GM10248 (cell line): ENCODE data around the gene TWF2.

ENCODE experiments used
- CTCF ChIA-PET: fragments of 300-600 bp; sonication (Branson Sonifier 250); formaldehyde crosslinking; extraction: SDS; loops from one replicate; lab custom pipeline; 2021; ENCODE audit warnings: antibody characterized with exemption; lab: Yijun Ruan, JAX
- POLR2A ChIA-PET: fragments of 350-650 bp; sonication (Branson Sonifier 250); formaldehyde crosslinking; extraction: SDS; loops from one replicate; lab custom pipeline; 2020; ENCODE audit warnings: antibody characterized with exemption; lab: Yijun Ruan, JAX
- DNase-seq: peaks from one replicate; pipeline ENCODE4 v3.0.0; 2012; ENCODE audit errors: extremely low spot score
- CTCF ChIP-seq: IDR thresholded peaks from 2 replicates; pipeline ENCODE4 v1.5.1; 2012; ENCODE audit warnings: mild to moderate bottlenecking, low read depth; ENCODE audit errors: extremely low read depth, missing control alignments, control extremely low read depth

Gene TWF2

GRCh38 chr3:52237006-52237656 lies 1.8 kb downstream of the TWF2 start:
- ChIA-PET CTCF (interaction anchor here (1.0 to 5.9 kb wide), 15 partner anchors 11 to 263 kb away, joined by 3 to 50 read pairs (median 4); partner anchors contain the start of genes ABHD14B, TLR9 and WDR82), POLR2A (interaction anchor here (0.7 to 1.2 kb wide), 2 partner anchors 41 to 42 kb away, joined by 4 to 5 read pairs; partner anchors contain the start of gene WDR82)
- no peak for DNase-seq
- no peak for TF ChIP-seq CTCF

- DNase-seq: no peak
- no peak for TF ChIP-seq CTCF
- POLR2A ChIA-PET: interaction anchor here (0.6 to 0.7 kb wide), 2 partner anchors 11 to 42 kb away, joined by 3 to 5 read pairs; partner anchors contain the start of gene WDR82
- CTCF ChIA-PET: interaction anchor here (1.1 to 5.9 kb wide), 11 partner anchors 11 to 211 kb away, joined by 3 to 50 read pairs (median 8); partner anchors contain the start of gene TLR9
Measured at GRCh38 chr3:52236424-52236886, 2.5 kb downstream of the TWF2 start.

DNA sequence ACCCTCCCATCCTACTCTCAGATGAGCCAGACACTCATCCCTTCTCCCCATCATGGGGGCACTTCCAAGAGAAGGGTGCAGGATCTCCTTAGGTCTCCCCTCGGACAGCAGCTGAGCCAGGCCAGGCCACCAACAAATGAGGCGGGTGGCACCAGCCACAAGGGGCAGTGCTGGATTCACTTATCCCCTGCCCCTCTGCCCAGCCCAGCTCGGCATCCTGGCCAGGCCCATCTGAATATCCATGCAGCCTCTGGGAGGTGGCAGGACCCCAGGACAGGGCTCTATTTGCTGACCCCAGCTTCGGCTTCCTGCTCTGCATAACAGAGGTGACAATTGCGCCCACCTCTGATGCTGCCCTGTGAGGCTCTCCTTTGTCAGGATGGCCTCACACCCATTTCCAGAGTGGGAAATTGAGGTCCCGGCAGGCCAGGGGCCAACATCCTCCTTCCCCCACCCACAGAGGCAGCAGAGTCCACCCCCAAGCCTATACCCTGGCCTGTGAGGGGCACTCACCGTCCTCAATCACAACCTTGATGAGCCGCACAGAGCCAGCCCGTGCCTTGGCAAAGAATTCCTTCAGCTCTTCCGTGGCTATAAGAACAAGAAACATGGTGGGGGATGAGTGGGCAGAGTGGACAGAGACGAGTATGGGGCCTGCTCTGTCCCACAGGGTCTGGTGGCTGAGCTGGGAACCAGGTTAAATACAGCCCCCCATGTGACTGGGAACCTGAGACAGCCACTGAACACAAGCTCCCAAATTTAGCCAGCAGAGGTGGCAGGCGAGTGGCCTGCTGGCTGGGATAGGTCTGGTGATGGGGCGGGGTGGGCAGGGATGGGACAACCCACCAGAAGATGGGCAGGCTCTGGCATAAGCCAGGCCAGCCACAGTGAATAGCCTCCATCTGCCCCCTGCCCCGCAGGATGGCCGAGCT lies 4.2 kb downstream of the TWF2 start:
- ChIA-PET POLR2A (interaction anchor here (0.6 kb wide), 2 partner anchors 18 to 694 kb away, joined by 3 to 4 read pairs; no protein-coding TSS in a partner anchor), CTCF (interaction anchor here (0.7 to 5.9 kb wide), 13 partner anchors 9 to 213 kb away, joined by 3 to 50 read pairs (median 4); partner anchors contain the start of genes PPM1M, TLR9 and WDR82)
- TF ChIP-seq CTCF: no peak
- DNase-seq: no peak

GRCh38 chr3:52233968-52234367 lies 5.0 kb downstream of the TWF2 start:
- ChIA-PET POLR2A (interaction anchor here (0.7 kb wide), 1 partner anchor 155 kb away, joined by 12 read pairs; no protein-coding TSS in a partner anchor), CTCF (interaction anchor here (0.7 to 5.9 kb wide), 8 partner anchors 9 to 214 kb away, joined by 3 to 50 read pairs (median 10); partner anchors contain the start of genes PPM1M, TLR9 and WDR82)
- no peak for TF ChIP-seq CTCF
- DNase-seq: no peak

DNA sequence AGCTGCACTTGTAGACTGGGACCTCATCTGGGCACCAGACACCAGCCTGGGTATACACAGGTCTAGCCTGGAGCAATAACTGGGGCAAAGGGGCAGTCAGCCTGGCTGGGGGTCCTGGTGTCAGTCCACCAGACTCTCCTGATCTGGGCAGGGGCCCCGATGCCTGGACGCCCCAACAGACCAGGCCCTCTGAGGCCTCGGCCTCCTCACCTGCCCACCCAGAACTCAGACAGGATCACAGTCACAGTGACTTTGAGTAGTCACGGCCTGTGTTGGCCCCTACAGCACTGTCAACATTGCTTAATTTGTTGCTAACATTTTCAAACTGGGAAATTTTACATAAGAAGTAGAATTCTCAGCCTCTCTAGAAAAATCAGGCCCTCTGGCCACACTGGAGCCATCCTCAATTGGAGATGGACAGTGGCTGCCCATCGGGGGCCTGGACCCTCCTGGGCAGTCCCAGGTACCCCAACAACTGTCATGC lies 5.8 kb downstream of the TWF2 start:
- ChIA-PET CTCF (interaction anchor here (2.5 to 5.4 kb wide), 6 partner anchors 10 to 106 kb away, joined by 10 to 98 read pairs (median 46); partner anchors contain the start of genes GLYCTK, PPM1M and WDR82), POLR2A (interaction anchor here (0.7 kb wide), 1 partner anchor 155 kb away, joined by 12 read pairs; no protein-coding TSS in a partner anchor)
- TF ChIP-seq CTCF: no peak
- DNase-seq: no peak
